HG03457 (cell line): Measurements from ENCODE around the gene FUT1.
"Not testable (repeated sequence)": the region's sequence is repeated elsewhere in the genome, so short reads cannot be mapped to it uniquely, and the experiment has no call there.

Experiments used
- ATAC-seq: cut with Tn5 transposase; IDR thresholded peaks from one replicate; pipeline ENCODE4 v1.9.1; 2021; ENCODE audit warnings: moderate number of reproducible peaks; ENCODE audit not compliant: unreplicated experiment

FUT1 gene

GRCh38 chr19:48718711-48719231 lies 33.7 kb downstream of the FUT1 start:
- ATAC-seq: no peak

- not testable (repeated sequence) for ATAC-seq
Measured at GRCh38 chr19:48718106-48718505, 34.3 kb downstream of the FUT1 start.

- no peak for ATAC-seq
Measured at GRCh38 chr19:48716562-48717291, 35.7 kb downstream of the FUT1 start.

DNA sequence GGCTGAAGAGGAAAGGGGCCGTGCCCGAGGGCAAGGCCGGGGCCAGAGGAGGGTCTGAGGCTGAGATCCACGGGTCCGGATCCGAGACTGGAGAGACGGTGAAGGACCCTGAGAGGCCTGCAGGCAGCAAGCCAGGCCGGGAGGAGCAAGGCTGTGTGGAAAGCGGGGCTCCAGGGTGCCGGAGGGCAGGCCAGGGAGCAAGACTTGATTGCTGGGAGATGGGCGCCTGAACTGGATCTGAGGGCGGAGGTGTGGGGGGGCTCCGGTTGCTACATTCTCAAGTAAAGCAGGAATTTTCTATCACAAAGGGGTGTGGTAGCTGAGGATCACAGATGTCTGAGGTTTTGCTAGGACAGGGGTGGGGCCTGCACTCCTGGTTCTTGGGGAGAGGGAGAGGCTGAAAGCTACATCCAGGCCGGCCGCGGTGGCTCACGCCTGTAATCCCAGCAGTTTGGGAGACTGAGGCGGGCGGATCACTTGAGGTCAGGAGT lies 36.7 kb downstream of the FUT1 start:
- ATAC-seq: no peak

DNA sequence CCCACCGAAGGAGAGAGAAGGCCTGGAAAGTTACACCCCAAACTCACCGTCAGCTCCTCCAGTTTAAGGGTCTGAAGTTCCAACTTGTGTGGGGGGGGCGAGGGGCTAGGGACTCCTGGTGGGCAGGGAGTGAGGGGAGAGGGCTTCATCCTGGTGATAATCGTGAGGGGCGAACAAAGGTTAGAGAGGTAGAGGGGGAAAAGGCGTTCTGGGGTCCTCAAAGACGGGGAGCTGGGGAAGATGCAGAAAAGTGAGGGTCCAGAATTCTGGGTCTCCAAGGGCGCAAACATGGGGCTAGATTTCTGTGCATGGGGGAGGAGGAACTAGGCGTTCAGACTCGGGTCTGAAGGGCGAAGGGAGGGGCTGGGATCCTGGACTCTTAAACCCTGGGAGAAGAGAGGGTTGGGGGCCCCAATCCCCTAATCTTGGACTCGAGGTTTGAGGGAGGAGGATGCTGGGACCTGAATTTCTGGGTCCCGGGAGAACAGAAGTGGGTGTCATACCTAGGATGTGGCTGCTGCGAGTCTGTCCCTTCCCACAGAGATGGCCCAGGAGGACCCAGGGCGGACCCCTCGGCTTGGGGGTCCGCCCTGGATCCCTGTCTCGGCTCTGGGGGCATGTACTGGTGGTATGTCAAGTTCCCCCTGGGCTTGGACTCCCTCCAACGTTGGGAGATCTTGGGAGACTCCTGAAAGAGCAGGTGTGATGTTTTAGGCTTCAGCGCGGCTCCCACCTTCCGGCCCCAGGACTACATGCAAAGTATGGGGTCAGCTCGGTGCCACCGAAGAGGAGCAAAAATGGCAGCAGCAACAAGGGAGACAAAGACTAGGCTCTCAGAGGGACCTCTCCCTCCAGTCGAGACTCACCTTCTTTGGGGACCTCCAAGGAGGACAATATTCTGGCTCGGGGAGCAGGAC lies 37.4 kb downstream of the FUT1 start:
- ATAC-seq: no peak

GRCh38 chr19:48713864-48714755 lies 38.3 kb downstream of the FUT1 start:
- peak; percentile 79 for ATAC-seq

DNA sequence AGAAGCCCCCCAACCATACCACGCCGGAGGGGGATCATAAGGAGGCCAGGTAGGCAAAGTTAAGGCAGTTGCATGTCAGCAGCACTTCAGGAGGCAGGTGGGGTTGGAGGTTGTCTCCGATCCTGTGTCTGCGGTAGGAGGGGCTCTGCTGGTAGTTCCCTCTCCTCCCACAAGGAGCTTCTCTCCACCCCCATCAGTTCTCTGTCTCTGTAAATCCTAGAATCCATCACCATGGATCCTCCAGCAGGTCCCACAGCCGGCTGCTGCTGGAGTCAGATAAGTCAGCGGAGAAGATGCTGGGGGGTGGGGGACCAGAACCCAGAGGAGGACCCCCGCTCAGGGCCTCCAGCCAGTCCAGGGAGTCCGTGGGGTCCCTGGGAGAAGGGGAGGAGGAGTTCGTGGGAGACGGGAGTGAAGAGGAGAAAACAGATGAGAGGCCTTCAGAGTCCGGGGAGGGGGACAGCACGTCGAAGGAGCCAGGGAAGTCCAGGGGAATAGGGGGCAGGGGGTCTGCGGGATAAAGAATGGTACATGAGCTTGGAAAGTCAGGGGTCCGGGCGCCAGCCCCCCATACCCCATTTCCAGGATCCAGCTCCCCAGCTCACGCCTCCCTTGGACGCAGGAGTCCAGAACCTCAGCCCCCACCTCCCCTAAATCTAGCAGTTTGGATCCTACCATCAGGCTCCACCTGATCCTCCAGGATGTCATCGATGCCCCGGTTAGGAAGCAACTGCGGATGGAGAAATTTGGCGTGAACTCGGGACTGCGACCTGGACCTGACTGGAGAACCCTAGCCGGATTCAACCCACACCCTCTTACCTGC lies 39.2 kb downstream of the FUT1 start:
- ATAC-seq: no peak

DNA sequence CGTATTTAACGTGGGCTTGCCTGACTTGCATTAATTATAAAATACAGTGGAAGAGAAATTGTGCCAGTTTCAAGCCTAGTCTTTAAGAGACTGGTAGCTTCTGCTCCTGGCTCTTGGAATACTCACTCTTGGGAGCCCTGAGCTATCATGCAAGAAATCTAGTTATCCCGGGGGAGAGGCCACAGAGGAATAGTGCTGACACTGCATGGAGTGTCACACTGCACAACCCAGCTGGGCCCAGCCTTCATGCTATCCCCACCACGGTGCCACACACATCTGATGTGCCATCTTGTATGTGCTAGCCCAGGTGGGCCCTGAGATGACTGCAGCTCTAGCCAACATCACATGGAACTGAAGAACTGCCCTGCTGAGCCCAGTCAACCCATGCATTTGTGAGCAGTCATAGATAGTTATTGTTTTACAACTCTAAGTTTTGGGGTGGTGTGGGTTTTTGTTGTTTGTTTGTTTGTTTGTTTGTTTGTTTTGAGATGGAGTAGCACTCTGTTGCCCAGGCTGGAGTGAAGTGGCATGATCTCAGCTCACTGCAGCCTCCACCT lies 41.3 kb downstream of the FUT1 start:
- ATAC-seq: no peak

DNA sequence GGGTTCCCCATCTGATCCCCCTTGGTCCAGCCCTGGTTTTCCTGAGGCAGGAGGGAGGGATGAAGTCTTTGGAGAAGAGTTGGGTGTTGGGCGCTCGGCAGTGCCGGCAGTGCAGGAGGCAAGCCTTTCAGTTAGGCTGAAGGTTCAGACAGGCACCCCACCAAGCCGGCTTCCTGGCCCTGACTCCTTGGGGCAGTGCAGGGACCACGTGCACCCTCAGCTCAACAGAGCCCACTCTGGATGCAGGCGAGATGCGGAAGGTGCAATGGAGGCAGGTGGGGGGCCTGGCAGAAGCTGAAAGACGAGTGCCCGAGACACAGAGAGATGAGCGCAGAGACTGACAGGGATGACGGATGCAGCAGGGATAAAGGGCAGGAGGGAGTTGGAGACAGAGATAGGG lies 44.0 kb downstream of the FUT1 start:
- ATAC-seq: no peak

- no peak for ATAC-seq
Measured at GRCh38 chr19:48705431-48705830, 47.0 kb downstream of the FUT1 start.

DNA sequence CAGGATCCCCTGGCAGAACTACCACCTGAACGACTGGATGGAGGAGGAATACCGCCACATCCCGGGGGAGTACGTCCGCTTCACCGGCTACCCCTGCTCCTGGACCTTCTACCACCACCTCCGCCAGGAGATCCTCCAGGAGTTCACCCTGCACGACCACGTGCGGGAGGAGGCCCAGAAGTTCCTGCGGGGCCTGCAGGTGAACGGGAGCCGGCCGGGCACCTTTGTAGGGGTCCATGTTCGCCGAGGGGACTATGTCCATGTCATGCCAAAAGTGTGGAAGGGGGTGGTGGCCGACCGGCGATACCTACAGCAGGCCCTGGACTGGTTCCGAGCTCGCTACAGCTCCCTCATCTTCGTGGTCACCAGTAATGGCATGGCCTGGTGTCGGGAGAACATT lies 49.1 kb downstream of the FUT1 start:
- no peak for ATAC-seq

DNA sequence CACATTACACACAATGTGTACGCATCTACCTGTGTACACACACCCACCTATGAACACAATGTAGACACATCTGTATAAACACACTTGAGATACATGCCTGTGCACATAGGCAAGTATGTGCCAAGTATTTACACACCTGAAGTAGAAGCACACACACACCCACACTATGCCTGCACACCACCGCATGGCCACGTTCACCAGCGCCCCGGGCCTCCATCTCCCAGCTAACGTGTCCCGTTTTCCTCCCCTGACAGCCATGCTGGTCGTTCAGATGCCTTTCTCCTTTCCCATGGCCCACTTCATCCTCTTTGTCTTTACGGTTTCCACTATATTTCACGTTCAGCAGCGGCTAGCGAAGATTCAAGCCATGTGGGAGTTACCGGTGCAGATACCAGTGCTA lies 49.7 kb downstream of the FUT1 start:
- ATAC-seq: no peak

DNA sequence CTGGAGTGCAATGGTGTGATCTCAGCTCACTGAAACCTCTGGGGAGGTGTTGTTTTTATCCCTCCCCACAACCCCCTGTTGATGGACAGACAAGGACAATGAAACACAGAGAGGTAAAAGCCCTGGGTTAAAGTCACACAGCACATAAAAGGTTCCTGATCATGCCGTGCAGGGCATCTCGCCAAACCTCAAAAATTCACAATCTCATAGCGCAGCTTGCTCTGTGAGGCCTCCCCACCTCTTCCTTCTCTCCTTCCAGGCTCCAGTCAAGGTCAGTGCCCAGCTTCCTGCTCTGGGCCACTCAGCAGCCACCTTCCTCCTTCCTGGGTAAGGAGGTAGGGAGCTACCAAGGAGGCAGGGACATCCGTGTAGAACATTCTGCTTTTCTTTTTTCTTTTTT lies 54.4 kb downstream of the FUT1 start:
- ATAC-seq: no peak
